NT2/D1 (cell line): Measurements from ENCODE around the gene CDC42EP4.

Experiments used
- SUZ12 ChIP-seq: IDR thresholded peaks from 2 replicates; pipeline ENCODE4 v1.6.1; 2011; ENCODE audit not compliant: insufficient read length, insufficient read depth; ENCODE audit errors: extremely low read depth
- YY1 ChIP-seq: IDR thresholded peaks from 2 replicates; pipeline ENCODE4 v1.6.1; 2011; ENCODE audit not compliant: insufficient read length, insufficient read depth
- ZNF274 ChIP-seq: IDR thresholded peaks from 2 replicates; pipeline ENCODE4 v1.6.1; 2011; ENCODE audit warnings: mild to moderate bottlenecking, low read depth, low read length

DNA sequence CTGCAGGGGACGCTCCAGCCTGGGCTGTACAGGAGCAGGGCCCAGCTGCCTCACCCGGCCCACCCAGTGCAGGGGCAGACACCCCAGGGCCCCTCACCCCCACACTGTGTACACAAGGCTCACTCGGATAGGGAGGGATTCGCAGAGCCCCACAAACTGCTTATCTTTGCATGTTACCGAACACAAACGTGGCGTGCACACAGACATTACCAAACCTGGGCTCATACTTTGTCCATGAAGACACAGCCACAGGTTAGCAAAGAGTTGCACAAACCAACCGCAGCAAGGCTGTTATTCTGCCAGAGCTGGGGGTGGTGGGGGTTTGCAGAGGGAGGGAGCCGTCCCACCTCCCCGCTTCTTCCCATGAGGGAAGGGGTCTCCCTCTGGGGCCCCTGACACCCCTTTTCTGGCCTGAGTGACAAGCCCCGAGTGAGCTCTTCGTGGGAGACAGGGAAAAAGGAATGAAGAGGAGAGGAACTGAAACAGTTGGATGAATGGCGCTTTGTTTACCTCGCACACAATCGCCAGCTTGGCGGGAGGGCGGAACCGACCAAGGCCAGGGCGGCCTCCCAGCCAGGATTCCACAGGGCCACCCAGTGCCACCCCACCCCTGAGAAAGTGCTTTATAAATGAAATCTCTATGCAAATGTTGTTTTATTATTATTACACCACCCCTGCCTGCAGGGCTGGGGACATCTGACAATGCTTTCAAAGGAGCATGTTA is 49.7 kb downstream of the CDC42EP4 start:
- TF ChIP-seq SUZ12 (no peak), ZNF274 (no peak), YY1 (no peak)
